ENCODE results near the gene SKA1.

The SKA1 gene

GRCh38 chr18:50356036-50356945 lies 18.6 kb upstream of the SKA1 start:
- no peaks in the 10 kb centered on the region for H3K4me1 ChIP-seq
- no peak for DNase-seq
- no peaks in the 10 kb centered on the region for H3K9me3 ChIP-seq
- no peak overlapping the region for H3K27ac ChIP-seq
- TF ChIP-seq CTCF (IDR thresholded peaks at IDR 0.05): no peak
- H3K27me3 ChIP-seq: peaks cover 0 to 10% of the 10 kb centered on the region in 2 donors
- no peaks in the 10 kb centered on the region for H3K36me3 ChIP-seq
- intact Hi-C loops (cut with DNase I; ENCODE audit: low total_unique reads): no loop called here
- H3K4me3 ChIP-seq: no peak overlapping the region

- TF ChIP-seq CTCF (IDR thresholded peaks at IDR 0.05): no peak
- Histone ChIP-seq H3K4me3 (no peak overlapping the region), H3K9me3 (no peaks in the 10 kb centered on the region), H3K27me3 (peaks cover 0 to 8% of the 10 kb centered on the region in 2 donors), H3K27ac (no peak overlapping the region), H3K4me1 (no peaks in the 10 kb centered on the region), H3K36me3 (no peaks in the 10 kb centered on the region)
- no peak for DNase-seq
- intact Hi-C loops (cut with DNase I; ENCODE audit: low total_unique reads): no loop called here
Observed at GRCh38 chr18:50358844-50359243, 16.0 kb upstream of the SKA1 start.

GRCh38 chr18:50359806-50360205 lies 15.0 kb upstream of the SKA1 start:
- H3K4me3 ChIP-seq: no peak overlapping the region
- no peaks in the 10 kb centered on the region for H3K4me1 ChIP-seq
- peaks cover 0 to 8% of the 10 kb centered on the region in 2 donors for H3K27me3 ChIP-seq
- intact Hi-C loops (cut with DNase I; ENCODE audit: low total_unique reads): no loop called here
- TF ChIP-seq CTCF (IDR thresholded peaks at IDR 0.05): no peak
- DNase-seq: no peak
- H3K36me3 ChIP-seq: no peaks in the 10 kb centered on the region
- H3K9me3 ChIP-seq: no peaks in the 10 kb centered on the region
- H3K27ac ChIP-seq: no peak overlapping the region

GRCh38 chr18:50360611-50361010 lies 14.2 kb upstream of the SKA1 start:
- no peak for DNase-seq
- no peaks in the 10 kb centered on the region for H3K4me1 ChIP-seq
- no peak for TF ChIP-seq CTCF (IDR thresholded peaks at IDR 0.05)
- H3K27me3 ChIP-seq: peaks cover 0 to 8% of the 10 kb centered on the region in 2 donors
- H3K4me3 ChIP-seq: no peak overlapping the region
- H3K9me3 ChIP-seq: no peaks in the 10 kb centered on the region
- H3K27ac ChIP-seq: no peak overlapping the region
- intact Hi-C loops (cut with DNase I; ENCODE audit: low total_unique reads): no loop called here
- H3K36me3 ChIP-seq: no peaks in the 10 kb centered on the region

- Histone ChIP-seq H3K27me3 (no peaks in the 10 kb centered on the region), H3K27ac (no peak overlapping the region), H3K4me1 (peaks cover 0 to 4% (median 0%) of the 10 kb centered on the region in 4 donors), H3K9me3 (peaks cover 0 to 14% (median 0%) of the 10 kb centered on the region in 3 donors), H3K4me3 (no peak overlapping the region), H3K36me3 (no peaks in the 10 kb centered on the region)
- intact Hi-C loops (cut with DNase I; ENCODE audit: low total_unique reads): loop anchor here (5.0 to 10.0 kb wide), 3 partner anchors 77 to 875 kb away; partner anchors contain the start of genes ACAA2 and RPL17
- DNase-seq: no peak
- TF ChIP-seq CTCF (IDR thresholded peaks at IDR 0.05): no peak
Observed at GRCh38 chr18:50369672-50370071, 5.2 kb upstream of the SKA1 start.

All from tibial artery (tissue), 4 donors.